Measurements from ENCODE around the gene LRP1B.
"Not testable (repeated sequence)": the region's sequence is repeated elsewhere in the genome, so short reads cannot be mapped to it uniquely, and the experiment has no call there.

LRP1B gene

GRCh38 chr2:141015341-141016047, 1115.3 kb downstream of the LRP1B start:
- no peak for DNase-seq (ENCODE audit: low spot score)

GRCh38 chr2:141003967-141004657, 1126.7 kb downstream of the LRP1B start:
- DNase-seq (ENCODE audit: low spot score) = no peak

GRCh38 chr2:141001750-141002149, 1129.1 kb downstream of the LRP1B start:
- no peak for DNase-seq (ENCODE audit: low spot score)

DNA sequence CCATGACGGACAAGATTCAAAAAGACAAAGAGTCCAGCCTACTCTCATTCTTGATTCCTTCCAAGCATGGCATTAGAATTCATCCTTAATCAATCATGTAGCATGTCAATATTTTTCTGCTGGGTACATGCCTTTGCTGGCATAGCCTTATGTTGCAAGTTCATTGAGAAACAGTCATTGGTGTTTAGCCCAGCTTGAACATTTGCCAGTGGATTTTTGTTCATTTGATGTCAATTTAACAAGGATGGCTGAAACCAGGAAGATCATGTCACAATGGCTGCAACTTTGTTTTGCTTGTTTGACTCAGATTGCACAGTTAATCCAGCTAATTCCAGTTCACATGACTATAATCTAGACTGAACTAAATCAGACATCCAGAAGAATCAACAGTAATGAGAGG, 1132.2 kb downstream of the LRP1B start:
- DNase-seq (ENCODE audit: low spot score) = no peak

GRCh38 chr2:140998017-140998416, 1132.8 kb downstream of the LRP1B start:
- no peak for DNase-seq (ENCODE audit: low spot score)

GRCh38 chr2:140994856-140995255, 1136.0 kb downstream of the LRP1B start:
- DNase-seq (ENCODE audit: low spot score) = no peak

DNA sequence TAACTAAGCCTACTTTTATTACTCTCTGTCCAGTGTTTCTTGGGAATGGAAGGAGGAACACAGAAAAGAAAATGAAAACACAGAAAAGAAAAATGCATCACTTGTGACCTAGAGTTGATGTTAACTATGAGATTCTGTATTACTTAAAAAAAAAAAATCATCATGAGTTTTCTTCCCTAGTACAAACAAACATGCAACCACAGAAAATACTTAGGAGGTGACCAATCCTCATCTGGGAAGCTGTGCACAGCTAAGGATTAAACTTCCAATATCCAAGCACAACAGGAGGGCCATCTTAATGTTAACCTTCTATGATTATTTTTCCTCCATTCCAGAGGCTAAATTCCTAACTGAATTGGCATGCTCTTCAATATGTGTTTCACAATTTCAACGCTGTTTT, 1140.4 kb downstream of the LRP1B start:
- DNase-seq (ENCODE audit: low spot score) = peak; percentile 21

DNA sequence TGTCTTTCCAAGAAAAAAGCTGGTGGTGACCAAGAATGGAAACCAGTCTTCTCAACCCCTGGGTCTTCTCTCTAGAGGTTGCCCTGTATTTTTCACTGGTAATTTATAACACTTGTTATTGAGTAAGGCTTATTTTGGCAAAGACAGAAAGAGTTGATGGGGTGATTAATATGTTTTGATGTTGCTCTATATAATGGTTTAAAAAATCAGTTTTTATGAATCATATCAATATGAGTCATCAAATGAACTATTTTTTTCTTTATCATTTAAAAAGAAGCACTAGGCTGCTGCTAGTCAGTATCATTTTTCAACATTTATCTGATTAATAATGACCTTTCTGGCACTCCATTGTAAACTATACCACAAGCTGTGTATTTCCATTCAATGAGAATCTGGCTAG, 1142.2 kb downstream of the LRP1B start:
- DNase-seq (ENCODE audit: low spot score) = no peak

- DNase-seq (ENCODE audit: low spot score) = no peak
Measured at GRCh38 chr2:140986456-140986855, 1144.4 kb downstream of the LRP1B start.

GRCh38 chr2:140975237-140975636, 1155.6 kb downstream of the LRP1B start:
- DNase-seq (ENCODE audit: low spot score) = peak; percentile 9

GRCh38 chr2:140972724-140973123, 1158.1 kb downstream of the LRP1B start:
- no peak for DNase-seq (ENCODE audit: low spot score)

- not testable (repeated sequence) for DNase-seq (ENCODE audit: low spot score)
Measured at GRCh38 chr2:140964324-140964723, 1166.5 kb downstream of the LRP1B start.

DNA sequence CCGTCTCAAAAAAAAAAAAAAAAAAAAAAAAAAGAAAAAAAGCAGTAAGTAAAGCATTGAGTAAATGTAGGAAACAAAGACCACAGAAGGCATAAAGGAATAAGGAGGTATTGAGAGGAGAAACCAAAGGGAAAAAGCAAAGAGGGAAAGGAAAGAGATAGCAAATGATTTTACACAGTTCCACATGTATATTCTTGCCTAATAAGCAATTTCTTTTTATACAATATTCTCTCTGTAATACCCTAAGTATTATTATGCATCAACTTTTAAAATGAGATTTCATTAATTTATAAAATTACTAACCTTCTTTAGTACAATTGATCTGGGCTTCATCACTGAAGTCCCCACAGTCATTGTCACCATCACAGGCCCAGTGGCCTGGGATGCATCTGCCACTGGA, 1180.9 kb downstream of the LRP1B start:
- DNase-seq (ENCODE audit: low spot score) = no peak

GRCh38 chr2:140947236-140947635, 1183.6 kb downstream of the LRP1B start:
- no peak for DNase-seq (ENCODE audit: low spot score)

- DNase-seq (ENCODE audit: low spot score) = no peak
Measured at GRCh38 chr2:140943867-140944266, 1186.9 kb downstream of the LRP1B start.

DNA sequence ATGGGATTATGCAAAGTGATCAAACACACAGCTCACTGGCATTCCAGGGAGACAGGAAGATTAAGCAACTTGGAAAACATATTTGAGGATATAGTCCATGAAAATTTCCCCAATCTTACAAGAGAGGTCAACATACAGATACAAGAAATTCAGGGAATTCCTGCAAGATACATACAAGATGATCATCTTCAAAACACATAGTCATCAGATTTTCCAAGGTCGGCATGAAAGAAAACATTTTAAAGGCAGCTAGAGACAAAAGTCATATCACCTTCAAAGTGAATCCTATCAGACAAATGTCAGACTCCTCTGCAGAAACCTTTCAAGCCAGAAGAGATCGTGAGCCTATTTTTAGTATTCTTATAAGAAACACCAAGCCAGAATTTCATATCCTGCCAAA, 1188.5 kb downstream of the LRP1B start:
- DNase-seq (ENCODE audit: low spot score) = no peak

DNA sequence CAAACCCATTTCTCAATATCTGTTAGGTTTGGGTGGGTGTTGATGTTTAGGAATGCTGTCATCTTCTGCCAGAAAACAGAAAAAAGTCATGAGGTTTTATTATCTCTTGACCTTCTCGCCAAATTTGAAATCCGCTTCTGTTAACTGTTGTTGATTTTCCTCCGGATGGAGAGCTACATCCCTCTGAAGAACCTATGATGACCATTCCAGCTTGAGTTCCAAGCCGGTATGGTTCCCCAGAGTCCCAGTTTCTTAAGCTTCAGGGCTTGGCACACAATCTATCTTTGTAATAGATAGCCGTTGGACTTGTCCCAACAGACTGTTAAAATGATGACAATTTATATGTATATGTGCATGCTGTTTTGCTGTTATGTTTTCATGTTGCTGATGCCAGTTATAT, 1201.0 kb downstream of the LRP1B start:
- DNase-seq (ENCODE audit: low spot score) = no peak

GRCh38 chr2:140918426-140918825, 1212.4 kb downstream of the LRP1B start:
- no peak for DNase-seq (ENCODE audit: low spot score)

- peak; percentile 62 for DNase-seq (ENCODE audit: low spot score)
Measured at GRCh38 chr2:140916410-140916809, 1214.4 kb downstream of the LRP1B start.

- no peak for DNase-seq (ENCODE audit: low spot score)
Measured at GRCh38 chr2:140910683-140911082, 1220.1 kb downstream of the LRP1B start.

- no peak for DNase-seq (ENCODE audit: low spot score)
Measured at GRCh38 chr2:140905083-140905781, 1225.6 kb downstream of the LRP1B start.

GRCh38 chr2:140895378-140895777, 1235.4 kb downstream of the LRP1B start:
- DNase-seq (ENCODE audit: low spot score) = no peak

DNA sequence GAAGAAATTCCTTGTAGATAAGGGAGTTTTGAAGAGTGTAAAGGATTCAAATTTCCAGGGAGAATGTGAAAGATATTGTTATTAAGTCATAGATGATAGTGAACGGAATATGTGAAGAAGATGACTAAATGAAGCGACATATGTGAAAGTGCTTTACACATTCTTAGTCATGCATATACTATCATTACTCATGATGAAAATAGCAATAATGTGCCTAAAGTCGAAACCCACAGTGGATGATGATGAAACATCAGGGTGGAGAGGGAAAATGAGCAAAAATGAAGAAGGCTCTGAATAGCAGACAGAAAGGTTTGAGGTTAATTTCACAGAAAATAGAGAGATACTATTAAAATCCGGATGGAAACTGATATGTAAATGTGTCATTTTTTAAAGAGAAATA, 1237.1 kb downstream of the LRP1B start:
- DNase-seq (ENCODE audit: low spot score) = peak; percentile 32
